ENCODE results near the gene PTPRR. TPM values are rescaled to one million over a fixed set of nuclear protein-coding genes. Genes with fewer than 3 reads are reported as not detected.

Gene PTPRR
- total RNA-seq, 4 donors from 2014 or later = not detected

DNA sequence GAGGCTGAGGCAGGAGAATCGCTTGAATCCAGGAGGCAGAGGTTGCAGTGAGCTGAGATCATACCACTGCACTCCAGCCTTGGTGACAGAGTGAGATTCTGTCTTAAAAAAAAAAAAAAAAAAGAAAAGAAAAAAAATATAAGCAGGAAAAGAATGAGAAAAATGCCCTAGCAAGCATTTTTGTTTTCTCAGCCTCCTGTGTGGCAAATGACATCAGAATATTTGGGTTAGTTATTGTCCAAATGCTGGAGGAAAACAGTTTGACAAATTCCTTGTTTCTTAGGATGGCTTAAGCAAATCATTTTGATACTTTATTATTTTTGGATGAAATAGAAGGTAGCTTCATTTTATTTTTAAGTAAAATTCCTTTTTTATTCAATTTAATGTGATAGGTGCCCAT, 7.5 kb upstream of the PTPRR start:
- DNase-seq (ENCODE audit: low spot score in 2 of 2) = no peak
- H3K4me1 ChIP-seq = no peaks in the 10 kb centered on the region
- WGBS = 88% methylated on average over 1 of the region's 1 CpG
- no peak overlapping the region for H3K27ac ChIP-seq
- H3K27me3 ChIP-seq = no peaks in the 10 kb centered on the region
- no peaks in the 10 kb centered on the region for H3K36me3 ChIP-seq
- H3K4me3 ChIP-seq = no peak overlapping the region
- TF ChIP-seq EP300 (IDR thresholded peaks at IDR 0.05) (no peak), POLR2A (IDR thresholded peaks at IDR 0.05) (no peak), POLR2AphosphoS5 (IDR thresholded peaks at IDR 0.05) (no peak)
- TF ChIP-seq, protein P1, sequence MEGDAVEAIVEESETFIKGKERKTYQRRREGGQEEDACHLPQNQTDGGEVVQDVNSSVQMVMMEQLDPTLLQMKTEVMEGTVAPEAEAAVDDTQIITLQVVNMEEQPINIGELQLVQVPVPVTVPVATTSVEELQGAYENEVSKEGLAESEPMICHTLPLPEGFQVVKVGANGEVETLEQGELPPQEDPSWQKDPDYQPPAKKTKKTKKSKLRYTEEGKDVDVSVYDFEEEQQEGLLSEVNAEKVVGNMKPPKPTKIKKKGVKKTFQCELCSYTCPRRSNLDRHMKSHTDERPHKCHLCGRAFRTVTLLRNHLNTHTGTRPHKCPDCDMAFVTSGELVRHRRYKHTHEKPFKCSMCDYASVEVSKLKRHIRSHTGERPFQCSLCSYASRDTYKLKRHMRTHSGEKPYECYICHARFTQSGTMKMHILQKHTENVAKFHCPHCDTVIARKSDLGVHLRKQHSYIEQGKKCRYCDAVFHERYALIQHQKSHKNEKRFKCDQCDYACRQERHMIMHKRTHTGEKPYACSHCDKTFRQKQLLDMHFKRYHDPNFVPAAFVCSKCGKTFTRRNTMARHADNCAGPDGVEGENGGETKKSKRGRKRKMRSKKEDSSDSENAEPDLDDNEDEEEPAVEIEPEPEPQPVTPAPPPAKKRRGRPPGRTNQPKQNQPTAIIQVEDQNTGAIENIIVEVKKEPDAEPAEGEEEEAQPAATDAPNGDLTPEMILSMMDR (IDR thresholded peaks at IDR 0.05) = no peak
- H3K9me3 ChIP-seq = no peaks in the 10 kb centered on the region

DNA sequence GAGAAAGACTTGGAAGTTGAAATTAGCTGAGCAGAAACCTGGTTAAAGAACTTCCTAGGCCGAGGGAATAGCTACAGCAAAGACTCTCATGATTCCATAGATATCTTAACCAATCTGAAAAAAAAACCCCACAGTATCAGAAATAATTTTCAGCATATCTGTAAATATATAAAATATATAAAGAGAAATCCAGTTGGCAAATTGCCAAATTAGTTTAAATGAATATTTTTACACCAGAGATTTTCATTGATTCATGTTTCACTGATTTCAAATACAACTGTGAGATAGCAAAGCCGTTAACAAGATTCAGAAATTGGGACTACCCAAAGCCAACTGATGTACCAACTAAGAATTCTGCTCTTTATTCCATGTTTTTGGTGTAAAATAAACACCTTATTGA, 6.8 kb upstream of the PTPRR start:
- TF ChIP-seq, protein P1 (IDR thresholded peaks at IDR 0.05) = no peak
- no peak for TF ChIP-seq POLR2A (IDR thresholded peaks at IDR 0.05)
- no peak for TF ChIP-seq POLR2AphosphoS5 (IDR thresholded peaks at IDR 0.05)
- no peak for TF ChIP-seq EP300 (IDR thresholded peaks at IDR 0.05)
- H3K27me3 ChIP-seq = no peaks in the 10 kb centered on the region
- no peaks in the 10 kb centered on the region for H3K36me3 ChIP-seq
- no peak overlapping the region for H3K4me3 ChIP-seq
- H3K4me1 ChIP-seq = no peaks in the 10 kb centered on the region
- WGBS = 90% methylated on average over 2 of the region's 2 CpGs
- no peak for DNase-seq (ENCODE audit: low spot score in 2 of 2)
- no peaks in the 10 kb centered on the region for H3K9me3 ChIP-seq
- no peak overlapping the region for H3K27ac ChIP-seq

DNA sequence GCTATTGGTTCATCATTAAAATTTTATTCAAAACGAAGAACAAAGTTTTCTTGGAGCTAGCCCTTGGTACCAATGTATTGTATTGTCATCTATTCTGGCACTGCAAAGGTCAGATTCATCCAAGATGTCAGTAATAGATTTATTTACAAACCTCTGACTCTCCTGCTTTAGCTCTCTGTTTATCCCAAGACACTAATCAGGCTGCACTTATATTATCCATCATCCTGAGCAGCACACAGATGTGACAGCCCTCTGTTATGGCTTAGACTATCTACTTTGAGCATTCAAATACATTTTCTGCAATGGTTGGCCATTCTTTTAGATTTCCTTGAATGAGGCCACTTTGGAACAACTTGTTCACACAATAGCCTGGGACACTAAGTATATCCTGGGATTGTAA, 5.0 kb upstream of the PTPRR start:
- no peak overlapping the region for H3K27ac ChIP-seq
- no peak for DNase-seq (ENCODE audit: low spot score in 2 of 2)
- H3K4me1 ChIP-seq = no peaks in the 10 kb centered on the region
- H3K9me3 ChIP-seq = no peaks in the 10 kb centered on the region
- WGBS = 45% methylated on average over 1 of the region's 1 CpG
- no peaks in the 10 kb centered on the region for H3K36me3 ChIP-seq
- TF ChIP-seq POLR2A (IDR thresholded peaks at IDR 0.05) (no peak), POLR2AphosphoS5 (IDR thresholded peaks at IDR 0.05) (no peak), EP300 (IDR thresholded peaks at IDR 0.05) (no peak)
- TF ChIP-seq, protein P1 (IDR thresholded peaks at IDR 0.05) = no peak
- peaks cover 11% of the 10 kb centered on the region for H3K27me3 ChIP-seq
- no peak overlapping the region for H3K4me3 ChIP-seq

DNA sequence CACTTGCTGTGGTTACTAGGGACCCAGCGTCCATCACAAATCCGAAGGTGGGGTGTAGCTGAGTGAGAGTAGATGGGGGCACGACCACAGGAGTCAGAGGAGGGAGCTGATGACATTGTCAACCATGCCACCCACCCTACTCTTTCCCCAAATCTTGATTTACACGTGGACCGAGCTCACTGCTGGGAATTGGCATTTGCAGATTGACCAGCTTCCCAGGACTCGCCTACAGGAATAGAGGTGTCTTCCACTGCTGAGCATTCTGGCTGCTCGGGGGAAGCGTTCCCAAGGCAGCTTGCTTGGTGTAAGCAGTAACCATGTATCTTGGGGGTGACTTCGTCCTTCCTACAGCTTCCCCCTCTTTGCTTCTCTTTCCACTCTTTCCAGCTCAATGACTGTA, 353 bp upstream of the PTPRR start:
- Histone ChIP-seq H3K36me3 (no peaks in the 10 kb centered on the region), H3K4me1 (peaks cover 4% of the 10 kb centered on the region), H3K27me3 (peaks cover 26% of the 10 kb centered on the region), H3K27ac (no peak overlapping the region), H3K9me3 (no peaks in the 10 kb centered on the region), H3K4me3 (no peak overlapping the region)
- TF ChIP-seq POLR2A (IDR thresholded peaks at IDR 0.05) = no peak
- TF ChIP-seq, protein P1 (IDR thresholded peaks at IDR 0.05) = no peak
- TF ChIP-seq POLR2AphosphoS5 (IDR thresholded peaks at IDR 0.05) = no peak
- TF ChIP-seq EP300 (IDR thresholded peaks at IDR 0.05) = no peak
- no peak for DNase-seq (ENCODE audit: low spot score in 2 of 2)
- 34% methylated on average over 9 of the region's 9 CpGs for WGBS

DNA sequence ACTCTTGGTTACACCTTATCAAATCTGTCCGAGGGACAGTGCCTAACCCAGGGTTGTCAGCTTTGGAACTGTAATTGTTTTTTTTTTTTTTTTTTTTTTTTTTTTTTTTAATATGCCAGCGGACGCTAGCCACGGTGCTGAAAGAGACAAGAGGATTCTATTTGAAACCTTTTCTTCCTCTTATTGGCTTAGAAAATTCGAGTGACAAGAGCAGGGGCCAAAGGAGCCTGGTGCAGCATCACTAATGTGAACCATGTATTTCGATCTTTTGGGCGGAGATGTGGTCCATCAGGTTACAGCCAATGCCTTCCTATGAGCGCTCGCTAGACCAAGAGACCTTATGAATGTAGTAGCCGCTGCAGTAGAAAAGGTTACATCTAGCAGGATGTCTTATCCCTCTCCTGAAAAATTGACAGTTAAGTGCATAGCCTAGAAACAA, 922 bp downstream of the PTPRR start:
- Histone ChIP-seq H3K4me1 (peaks cover 4% of the 10 kb centered on the region), H3K27me3 (peaks cover 26% of the 10 kb centered on the region), H3K27ac (no peak overlapping the region), H3K36me3 (no peaks in the 10 kb centered on the region), H3K4me3 (no peak overlapping the region), H3K9me3 (no peaks in the 10 kb centered on the region)
- no peak for TF ChIP-seq POLR2A (IDR thresholded peaks at IDR 0.05)
- no peak for TF ChIP-seq EP300 (IDR thresholded peaks at IDR 0.05)
- TF ChIP-seq, protein P1 (IDR thresholded peaks at IDR 0.05) = no peak
- TF ChIP-seq POLR2AphosphoS5 (IDR thresholded peaks at IDR 0.05) = no peak
- 14% methylated on average over 10 of the region's 10 CpGs for WGBS
- DNase-seq (ENCODE audit: low spot score in 2 of 2) = no peak

Measured in suprapubic skin (tissue), 4 donors.